Parathyroid adenoma (tissue), 2 donors: ENCODE measurements around the gene DAGLA.

Experiments used
- H2AFZ ChIP-seq: fragments of 300-600 bp; sonication (generic); one replicate; pipeline ENCODE4 v1.7.0; 2017; ENCODE audit warnings: antibody characterized with exemption, mild to moderate bottlenecking
- H3K27ac ChIP-seq: fragments of 300-600 bp; sonication (generic); one replicate; pipeline ENCODE4 v1.7.0; 2017
- H3K27me3 ChIP-seq: fragments of 300-600 bp; sonication (generic); one replicate; pipeline ENCODE4 v1.7.0; 2017; ENCODE audit warnings: low read length; ENCODE audit not compliant: control insufficient read depth, insufficient read depth
- H3K36me3 ChIP-seq: fragments of 300-600 bp; sonication (generic); one replicate; pipeline ENCODE4 v1.7.0; 2017; ENCODE audit warnings: low read length; ENCODE audit not compliant: control insufficient read depth, insufficient read depth
- H3K4me1 ChIP-seq: fragments of 300-600 bp; sonication (generic); one replicate; pipeline ENCODE4 v1.7.0; 2017; ENCODE audit warnings: control low read depth
- H3K4me2 ChIP-seq: fragments of 300-600 bp; sonication (generic); one replicate; pipeline ENCODE4 v1.7.0; 2017; ENCODE audit warnings: low read length
- H3K4me3 ChIP-seq: fragments of 300-600 bp; sonication (generic); one replicate; pipeline ENCODE4 v1.7.0; 2017; ENCODE audit warnings: low read depth, low read length
- H3K79me2 ChIP-seq: fragments of 300-600 bp; sonication (generic); one replicate; pipeline ENCODE4 v1.7.0; 2017; ENCODE audit warnings: control low read depth
- H3K9ac ChIP-seq: fragments of 300-600 bp; sonication (generic); one replicate; pipeline ENCODE4 v1.7.0; 2017; ENCODE audit warnings: mild to moderate bottlenecking
- H3K9me3 ChIP-seq: fragments of 300-600 bp; sonication (generic); one replicate; pipeline ENCODE4 v1.7.0; 2017; ENCODE audit warnings: low read length; ENCODE audit not compliant: control insufficient read depth
- CTCF ChIP-seq: fragments of 300-600 bp; sonication (generic); IDR thresholded peaks from one replicate; pipeline ENCODE4 v1.7.0; 2017; ENCODE audit warnings: antibody characterized with exemption, mild to moderate bottlenecking
- donor health status: primary hyperparathyroidism.

DAGLA gene

GRCh38 chr11:61778920-61779650 is 98.9 kb downstream of the DAGLA start:
- no peak overlapping the region for H3K27ac ChIP-seq
- H3K4me1 ChIP-seq, result no peaks in the 10 kb centered on the region
- no peaks in the 10 kb centered on the region for H3K9me3 ChIP-seq
- H3K27me3 ChIP-seq, result no peaks in the 10 kb centered on the region
- H3K9ac ChIP-seq, result no peak overlapping the region
- H3K4me2 ChIP-seq, result no peak overlapping the region
- no peak for TF ChIP-seq CTCF
- no peaks in the 10 kb centered on the region for H3K79me2 ChIP-seq
- no peak overlapping the region for H2AFZ ChIP-seq
- no peak overlapping the region for H3K4me3 ChIP-seq
- H3K36me3 ChIP-seq, result no peaks in the 10 kb centered on the region

GRCh38 chr11:61779666-61780525 is 99.7 kb downstream of the DAGLA start:
- TF ChIP-seq CTCF, result no peak
- Histone ChIP-seq H3K9me3 (no peaks in the 10 kb centered on the region), H3K4me2 (no peak overlapping the region), H3K27ac (no peak overlapping the region), H3K9ac (no peak overlapping the region), H3K36me3 (no peaks in the 10 kb centered on the region), H3K79me2 (no peaks in the 10 kb centered on the region), H3K27me3 (no peaks in the 10 kb centered on the region), H3K4me3 (no peak overlapping the region), H2AFZ (no peak overlapping the region), H3K4me1 (no peaks in the 10 kb centered on the region)

- Histone ChIP-seq H3K27me3 (no peaks in the 10 kb centered on the region), H3K4me2 (no peak overlapping the region), H2AFZ (no peak overlapping the region), H3K9ac (no peak overlapping the region), H3K79me2 (no peaks in the 10 kb centered on the region), H3K4me3 (no peak overlapping the region), H3K36me3 (no peaks in the 10 kb centered on the region), H3K27ac (no peak overlapping the region), H3K9me3 (no peaks in the 10 kb centered on the region), H3K4me1 (no peaks in the 10 kb centered on the region)
- TF ChIP-seq CTCF, result no peak
Observed at GRCh38 chr11:61780581-61781162, 100.5 kb downstream of the DAGLA start.

GRCh38 chr11:61781585-61781984 is 101.4 kb downstream of the DAGLA start:
- Histone ChIP-seq H3K79me2 (no peaks in the 10 kb centered on the region), H3K36me3 (no peaks in the 10 kb centered on the region), H3K27me3 (no peaks in the 10 kb centered on the region), H3K4me1 (no peaks in the 10 kb centered on the region), H3K9me3 (no peaks in the 10 kb centered on the region), H3K9ac (no peak overlapping the region), H3K4me3 (no peak overlapping the region), H3K4me2 (no peak overlapping the region), H3K27ac (no peak overlapping the region), H2AFZ (no peak overlapping the region)
- TF ChIP-seq CTCF, result no peak
